IMR-90 (cell line): ENCODE results near the gene STX1B. TPM values are rescaled to one million over a fixed set of nuclear protein-coding genes. Genes with fewer than 3 reads are reported as not detected.

Experiments
- ATAC-seq: fragments of 200-7000 bp; cut with Tn5 transposase; 2 replicates; pipeline ENCODE4 v1.9.1; 2020; ENCODE audit warnings: low read depth, mild to moderate bottlenecking, moderate library complexity
- BruUV-seq: library from RNA; stranded (reverse); fragments of 400-500 nt; replicated peaks from 2 replicates; lab custom pipeline; 2021; lab: Mats Ljungman, UMichigan
- CTCF ChIA-PET: fragments of 300-600 bp; formaldehyde crosslinking; extraction: SDS; loops from one replicate; lab custom pipeline; 2021; ENCODE audit warnings: antibody characterized with exemption; lab: Yijun Ruan, JAX
- POLR2A ChIA-PET: fragments of 300-600 bp; sonication (Branson Sonifier 250); formaldehyde crosslinking; loops from one replicate; lab custom pipeline; 2022; ENCODE audit warnings: antibody characterized with exemption; ENCODE audit not compliant: unreplicated experiment; lab: Charles Lee
- DNase-seq: peaks from one replicate; pipeline ENCODE4 v3.0.0; 2013
- H2AFZ ChIP-seq: replicated peaks from 2 replicates; pipeline ENCODE3; 2013; ENCODE audit warnings: low read length, mild to moderate bottlenecking; ENCODE audit not compliant: poor library complexity
- H2AK5ac ChIP-seq: 2 replicates; pipeline ENCODE4 v1.6.1; 2013; ENCODE audit warnings: low read depth, low read length, inconsistent platforms
- H2AK9ac ChIP-seq: replicated peaks from 2 replicates; pipeline ENCODE3; 2013; ENCODE audit warnings: mild to moderate bottlenecking, low read depth, low read length, moderate library complexity; ENCODE audit not compliant: poor library complexity
- H2BK120ac ChIP-seq: 2 replicates; pipeline ENCODE4 v1.6.1; 2013; ENCODE audit warnings: low read depth, low read length, inconsistent platforms
- H2BK15ac ChIP-seq: 3 replicates; pipeline ENCODE4 v1.6.1; 2013; ENCODE audit warnings: low read depth, low read length, inconsistent platforms
- H2BK20ac ChIP-seq: 2 replicates; pipeline ENCODE4 v1.6.1; 2013; ENCODE audit warnings: low read depth, mild to moderate bottlenecking, inconsistent platforms, low read length, moderate library complexity
- H2BK5ac ChIP-seq: 2 replicates; pipeline ENCODE4 v1.6.1; 2013; ENCODE audit warnings: mild to moderate bottlenecking, low read depth, low read length, inconsistent platforms; ENCODE audit not compliant: poor library complexity, severe bottlenecking
- H3K14ac ChIP-seq: replicated peaks from 2 replicates; pipeline ENCODE4 v1.6.1; 2013; ENCODE audit warnings: low read depth, low read length, inconsistent platforms
- H3K18ac ChIP-seq: 2 replicates; pipeline ENCODE4 v1.6.1; 2013; ENCODE audit warnings: low read depth, low read length, control low read depth
- H3K23ac ChIP-seq: 2 replicates; pipeline ENCODE4 v1.6.1; 2013; ENCODE audit warnings: low read depth, low read length, inconsistent platforms
- H3K27ac ChIP-seq: 2 replicates; pipeline ENCODE4 v1.5.1; 2013; ENCODE audit warnings: mild to moderate bottlenecking, control low read depth, low read length; ENCODE audit not compliant: insufficient read depth
- H3K27me3 ChIP-seq: 2 replicates; pipeline ENCODE4 v1.6.1; 2013; ENCODE audit warnings: low read length; ENCODE audit not compliant: control insufficient read depth, insufficient read depth
- H3K36me3 ChIP-seq: 2 replicates; pipeline ENCODE4 v1.6.1; 2013; ENCODE audit warnings: low read length, mixed read lengths; ENCODE audit not compliant: control insufficient read depth, insufficient read depth
- H3K4ac ChIP-seq: 2 replicates; pipeline ENCODE4 v1.6.1; 2013; ENCODE audit warnings: low read depth, low read length, inconsistent platforms
- H3K4me1 ChIP-seq: 2 replicates; pipeline ENCODE4 v1.6.1; 2013; ENCODE audit warnings: low read length, mixed read lengths; ENCODE audit not compliant: control insufficient read depth, insufficient read depth
- H3K4me2 ChIP-seq: 2 replicates; pipeline ENCODE4 v1.6.1; 2013; ENCODE audit warnings: low read depth, mild to moderate bottlenecking, control low read depth, low read length, moderate library complexity
- H3K4me3 ChIP-seq: 2 replicates; pipeline ENCODE4 v1.5.1; 2013; ENCODE audit warnings: low read depth, mild to moderate bottlenecking, control low read depth, low read length, moderate library complexity; ENCODE audit not compliant: insufficient read depth
- H3K56ac ChIP-seq: 2 replicates; pipeline ENCODE4 v1.6.1; 2013; ENCODE audit warnings: low read length, inconsistent platforms; ENCODE audit not compliant: insufficient read depth; ENCODE audit errors: extremely low read depth
- H3K79me1 ChIP-seq, 2 experiments: 2 replicates each; pipeline ENCODE4 v1.6.1; 2013; ENCODE audit warnings: low read length in 2 of 2, inconsistent platforms in 1 of 2, low read depth in 1 of 2
- H3K9ac ChIP-seq: 2 replicates; pipeline ENCODE4 v1.6.1; 2013; ENCODE audit warnings: low read depth, low read length, control low read depth
- H3K9me1 ChIP-seq: 2 replicates; pipeline ENCODE4 v1.6.1; 2013; ENCODE audit warnings: low read length, inconsistent platforms; ENCODE audit not compliant: insufficient read depth
- H3K9me3 ChIP-seq: 2 replicates; pipeline ENCODE4 v1.6.1; 2013; ENCODE audit warnings: low read length; ENCODE audit not compliant: control insufficient read depth, insufficient read depth
- H4K20me1 ChIP-seq: 2 replicates; pipeline ENCODE4 v1.6.1; 2013; ENCODE audit warnings: low read length, inconsistent platforms; ENCODE audit not compliant: insufficient read depth
- H4K5ac ChIP-seq: 2 replicates; pipeline ENCODE4 v1.6.1; 2013; ENCODE audit warnings: mild to moderate bottlenecking, low read depth, low read length, control low read depth
- H4K8ac ChIP-seq, 2 experiments: 2 replicates each; pipeline ENCODE4 v1.6.1; 2013; ENCODE audit warnings: low read depth in 2 of 2, low read length in 2 of 2, control low read depth in 1 of 2, inconsistent platforms in 1 of 2
- H4K91ac ChIP-seq: 2 replicates; pipeline ENCODE4 v1.6.1; 2013; ENCODE audit warnings: low read depth, low read length, inconsistent platforms; ENCODE audit not compliant: insufficient read depth
- BHLHE40 ChIP-seq: fragments of 150-350 bp; IDR thresholded peaks from 2 replicates; pipeline ENCODE4 v1.6.1; 2016; ENCODE audit warnings: mild to moderate bottlenecking, low read depth, low read length
- CHD1 ChIP-seq: IDR thresholded peaks from 2 replicates; pipeline ENCODE4 v1.6.1; 2012; ENCODE audit warnings: low read depth, low read length, improper control_type of control experiment
- MAZ ChIP-seq: IDR thresholded peaks from 2 replicates; pipeline ENCODE4 v1.6.1; 2012; ENCODE audit warnings: low read depth, mild to moderate bottlenecking, low read length, improper control_type of control experiment, moderate library complexity, borderline replicate concordance
- NFE2L2 ChIP-seq: fragments of 150-350 bp; IDR thresholded peaks from 2 replicates; pipeline ENCODE4 v1.6.1; 2016; ENCODE audit warnings: low read depth, mild to moderate bottlenecking, low read length
- POLR2A ChIP-seq: IDR thresholded peaks from 2 replicates; pipeline ENCODE4 v1.6.1; 2012; ENCODE audit warnings: mild to moderate bottlenecking, low read depth, low read length
- RCOR1 ChIP-seq: IDR thresholded peaks from 2 replicates; pipeline ENCODE4 v1.6.1; 2012; ENCODE audit warnings: mild to moderate bottlenecking, low read length, improper control_type of control experiment; ENCODE audit not compliant: insufficient replicate concordance
- WGBS, 2 experiments: methylation state at CpG; one replicate each; pipeline versions ENCODE4 v1.1.5 to v1.1.7; 2013; ENCODE audit warnings: missing lambda C conversion rate in 2 of 2; ENCODE audit not compliant: insufficient read length in 1 of 2; ENCODE audit errors: extremely low coverage in 2 of 2; 5-methylcytosine and 5-hydroxymethylcytosine counted together
- dilution Hi-C: fragments of 300-500 bp; cut with HindIII; formaldehyde crosslinking; loops from one replicate; pipeline ENCODE4 v1.14.3; 2018; ENCODE audit warnings: low sequenced_read_pairs; ENCODE audit not compliant: unreplicated experiment
- in situ Hi-C: fragments of 300-500 bp; cut with MboI; formaldehyde crosslinking; loops from 3 replicates; pipeline ENCODE4 v1.14.3; 2019; ENCODE audit warnings: low sequenced_read_pairs, inconsistent platforms, mixed read lengths
- intact Hi-C: fragments of 100-400 bp; cut with micrococcal nuclease; formaldehyde crosslinking; loops from 2 replicates; pipeline ENCODE4 v1.10.0; 2022
- polyA plus RNA-seq, 3 experiments: library from polyadenylated mRNA; depleted of rRNA; stranded (reverse); fragments of >200 nt; gene quantifications; 2 replicates each; pipeline ENCODE4 v1.2.3, GENCODE V29; 2012; ENCODE audit warnings: low replicate concordance in 1 of 3
- total RNA-seq: library from RNA; depleted of rRNA; stranded (reverse); fragments of >200 nt; gene quantifications from 2 replicates; pipeline ENCODE4 v1.2.3, GENCODE V29; 2012
- TF ChIP-seq, protein P1 (sequence below): fragments of 150-350 bp; IDR thresholded peaks from 2 replicates; pipeline ENCODE4 v1.6.1; 2017; ENCODE audit warnings: mild to moderate bottlenecking, antibody characterized with exemption, low read length, low read depth

The STX1B gene
- total and polyA plus RNA-seq, 2 of the 4 experiments (the other 2 are of a cell fraction) = 3.9 to 14.9 TPM

DNA sequence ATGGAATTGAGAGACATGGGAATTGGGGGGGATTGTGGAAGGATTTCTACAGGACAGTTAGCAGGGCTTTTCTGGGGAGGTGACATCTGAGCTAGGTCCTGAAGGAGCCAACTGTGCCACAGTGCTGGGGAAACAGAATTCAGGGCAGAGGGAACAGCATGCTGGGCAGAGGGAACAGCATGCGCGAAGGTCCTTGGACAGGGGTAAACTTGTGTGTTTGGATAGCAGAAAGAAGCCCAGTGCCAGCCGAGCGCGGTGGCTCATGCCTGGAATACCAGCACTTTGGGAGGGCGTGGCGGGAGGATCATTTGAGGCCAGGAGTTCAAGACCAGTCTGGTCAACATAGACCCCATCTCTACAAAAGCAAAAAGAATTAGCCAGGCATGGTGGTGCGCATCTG lies 3.8 kb downstream of the STX1B start:
- ATAC-seq = no peak

More for the DNA sequence above, 3.8 kb downstream of the STX1B start:
- Histone ChIP-seq H2BK120ac (peak overlapping the region; percentile 71), H3K27ac (no peak overlapping the region), H4K8ac (peak overlapping the region in 1 of 2 experiments; percentile 66; a peak in 1 of 4 replicates), H3K4ac (peak overlapping the region; percentile 78), H3K9me3 (no peaks in the 10 kb centered on the region), H2BK5ac (peak overlapping the region; percentile 77), H3K4me1 (peaks cover 32% of the 10 kb centered on the region), H3K4me2 (no peak overlapping the region), H3K56ac (no peak overlapping the region), H2AFZ (no peak overlapping the region), H4K20me1 (no peaks in the 10 kb centered on the region), H3K79me1 (peaks cover 4 to 43% of the 10 kb centered on the region in 2 experiments; a peak in 3 of 4 replicates), H3K14ac (no peak overlapping the region), H3K9me1 (0 out of 2 replicates have a peak, but pooled peaks cover 5% of the 10 kb centered on the region), H3K9ac (no peak overlapping the region), H3K4me3 (no peak overlapping the region), H2BK20ac (0 out of 2 replicates have a peak overlapping the region, but pooled peaks have one; percentile 28), H3K36me3 (no peaks in the 10 kb centered on the region), H3K18ac (no peak overlapping the region), H4K5ac (no peak overlapping the region), H3K27me3 (peaks cover 2% of the 10 kb centered on the region; the same call in 1 of the 2 replicates), H2BK15ac (peak overlapping the region; percentile 70; the same call in 1 of the 3 replicates), H2AK5ac (peak overlapping the region; percentile 58; the same call in 1 of the 2 replicates), H4K91ac (peak overlapping the region; percentile 50; the same call in 1 of the 2 replicates), H3K23ac (no peak overlapping the region), H2AK9ac (peak overlapping the region; percentile 82)
- intact Hi-C loops (no loop called here), in situ Hi-C loops (no loop called here), dilution Hi-C loops (no loop called here)
- POLR2A ChIA-PET = interaction anchor here (0.8 kb wide), 1 partner anchor 8 kb away, joined by 3 read pairs; no protein-coding TSS in a partner anchor
- no peak for DNase-seq
- TF ChIP-seq CHD1 (no peak), RCOR1 (no peak), BHLHE40 (no peak), MAZ (no peak), POLR2A (no peak), NFE2L2 (no peak)
- TF ChIP-seq, protein P1, sequence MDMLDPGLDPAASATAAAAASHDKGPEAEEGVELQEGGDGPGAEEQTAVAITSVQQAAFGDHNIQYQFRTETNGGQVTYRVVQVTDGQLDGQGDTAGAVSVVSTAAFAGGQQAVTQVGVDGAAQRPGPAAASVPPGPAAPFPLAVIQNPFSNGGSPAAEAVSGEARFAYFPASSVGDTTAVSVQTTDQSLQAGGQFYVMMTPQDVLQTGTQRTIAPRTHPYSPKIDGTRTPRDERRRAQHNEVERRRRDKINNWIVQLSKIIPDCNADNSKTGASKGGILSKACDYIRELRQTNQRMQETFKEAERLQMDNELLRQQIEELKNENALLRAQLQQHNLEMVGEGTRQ = no peak
- no TSS peak for BruUV-seq
- CTCF ChIA-PET = no interaction called here
- WGBS, 2 experiments = no CpG with 5 or more reads among the region's 8 CpGs
